AG08396 (cell line): Measurements from ENCODE around the gene FGFRL1.
"Not testable (repeated sequence)": the region's sequence is repeated elsewhere in the genome, so short reads cannot be mapped to it uniquely, and the experiment has no call there.

Experiments used
- DNase-seq: peaks from one replicate; pipeline ENCODE4 v3.0.0; 2012; ENCODE audit warnings: low spot score, mixed read lengths

FGFRL1 gene

GRCh38 chr4:992297-993110 lies 18.9 kb upstream of the FGFRL1 start:
- no peak for DNase-seq

- DNase-seq = no peak
Observed at GRCh38 chr4:993111-994029, 18.1 kb upstream of the FGFRL1 start, which contains the start of gene SLC26A1. Gene SLC26A1, minus strand, starts transcription at chr4:993404. Its CDS starts 1,701 bp downstream, at chr4:991703.

GRCh38 chr4:995311-996026 lies 16.0 kb upstream of the FGFRL1 start:
- no peak for DNase-seq

GRCh38 chr4:996030-996996 lies 15.1 kb upstream of the FGFRL1 start:
- no peak for DNase-seq

- DNase-seq = no peak
Observed at GRCh38 chr4:996997-997374, 14.4 kb upstream of the FGFRL1 start.

GRCh38 chr4:997375-998071 lies 13.9 kb upstream of the FGFRL1 start:
- DNase-seq = peak; percentile 75

GRCh38 chr4:998096-998691 lies 13.2 kb upstream of the FGFRL1 start:
- no peak for DNase-seq

GRCh38 chr4:999240-999863 lies 12.1 kb upstream of the FGFRL1 start:
- DNase-seq = not testable (repeated sequence)

- DNase-seq = no peak
Observed at GRCh38 chr4:999882-1000425, 11.5 kb upstream of the FGFRL1 start.

GRCh38 chr4:1000686-1001260 lies 10.7 kb upstream of the FGFRL1 start:
- DNase-seq = no peak

- DNase-seq = no peak
Observed at GRCh38 chr4:1001561-1002130, 9.8 kb upstream of the FGFRL1 start.

GRCh38 chr4:1002131-1002630 lies 9.2 kb upstream of the FGFRL1 start:
- no peak for DNase-seq

- DNase-seq = no peak
Observed at GRCh38 chr4:1002631-1003251, 8.7 kb upstream of the FGFRL1 start.

- DNase-seq = no peak
Observed at GRCh38 chr4:1003271-1004070, 8.0 kb upstream of the FGFRL1 start.

- DNase-seq = no peak
Observed at GRCh38 chr4:1004071-1004418, 7.4 kb upstream of the FGFRL1 start.

GRCh38 chr4:1004557-1005485 lies 6.6 kb upstream of the FGFRL1 start:
- no peak for DNase-seq
